GM19193 (cell line): ENCODE results near the gene TRMT112.

Experiments used
- POLR2A ChIP-seq: IDR thresholded peaks from 4 replicates; pipeline ENCODE4 v1.6.1; 2011; ENCODE audit not compliant: insufficient read depth, insufficient read length; ENCODE audit errors: extremely low read depth

The TRMT112 gene

DNA sequence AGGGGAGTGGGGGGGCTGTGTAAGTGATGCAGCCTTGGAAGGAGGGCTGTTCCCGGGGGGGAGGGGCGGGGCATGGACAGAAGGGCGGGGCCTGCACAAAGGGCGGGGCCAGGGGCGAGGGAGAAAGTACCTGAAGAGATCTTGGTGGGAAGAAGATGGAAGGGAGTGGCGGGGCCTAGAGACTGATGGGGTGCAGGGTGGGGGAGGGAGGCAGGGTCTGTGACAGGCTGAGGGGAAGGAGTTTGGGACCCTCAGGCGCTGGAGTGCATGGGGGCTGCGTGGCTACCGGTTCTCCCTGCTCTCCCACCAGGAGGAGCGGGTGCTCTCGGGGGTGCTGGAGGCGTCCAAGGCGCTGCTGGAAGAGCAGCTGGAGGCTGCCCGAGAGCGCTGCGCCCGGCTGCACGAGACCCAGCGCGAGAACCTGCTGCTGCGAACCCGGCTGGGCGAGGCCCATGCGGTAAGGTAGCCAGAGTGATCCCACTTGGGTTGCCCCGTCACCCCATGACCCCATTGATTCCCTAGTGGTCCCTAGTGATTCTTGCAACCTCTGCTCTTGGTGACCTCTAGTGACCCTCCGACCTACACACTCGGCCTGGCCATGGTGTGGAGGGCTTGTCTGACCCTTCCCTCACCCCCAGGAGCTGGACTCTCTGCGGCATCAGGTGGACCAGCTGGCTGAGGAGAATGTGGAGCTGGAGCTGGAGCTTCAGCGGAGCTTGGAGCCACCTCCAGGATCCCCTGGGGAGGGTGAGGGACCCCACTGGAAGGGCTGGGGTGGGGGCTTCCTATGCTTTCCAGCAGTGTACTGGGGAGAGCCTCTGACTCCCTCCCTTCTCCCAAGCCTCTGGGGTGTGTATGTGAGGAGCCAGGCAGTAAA lies 25.7 kb upstream of the TRMT112 start:
- no peak for TF ChIP-seq POLR2A

DNA sequence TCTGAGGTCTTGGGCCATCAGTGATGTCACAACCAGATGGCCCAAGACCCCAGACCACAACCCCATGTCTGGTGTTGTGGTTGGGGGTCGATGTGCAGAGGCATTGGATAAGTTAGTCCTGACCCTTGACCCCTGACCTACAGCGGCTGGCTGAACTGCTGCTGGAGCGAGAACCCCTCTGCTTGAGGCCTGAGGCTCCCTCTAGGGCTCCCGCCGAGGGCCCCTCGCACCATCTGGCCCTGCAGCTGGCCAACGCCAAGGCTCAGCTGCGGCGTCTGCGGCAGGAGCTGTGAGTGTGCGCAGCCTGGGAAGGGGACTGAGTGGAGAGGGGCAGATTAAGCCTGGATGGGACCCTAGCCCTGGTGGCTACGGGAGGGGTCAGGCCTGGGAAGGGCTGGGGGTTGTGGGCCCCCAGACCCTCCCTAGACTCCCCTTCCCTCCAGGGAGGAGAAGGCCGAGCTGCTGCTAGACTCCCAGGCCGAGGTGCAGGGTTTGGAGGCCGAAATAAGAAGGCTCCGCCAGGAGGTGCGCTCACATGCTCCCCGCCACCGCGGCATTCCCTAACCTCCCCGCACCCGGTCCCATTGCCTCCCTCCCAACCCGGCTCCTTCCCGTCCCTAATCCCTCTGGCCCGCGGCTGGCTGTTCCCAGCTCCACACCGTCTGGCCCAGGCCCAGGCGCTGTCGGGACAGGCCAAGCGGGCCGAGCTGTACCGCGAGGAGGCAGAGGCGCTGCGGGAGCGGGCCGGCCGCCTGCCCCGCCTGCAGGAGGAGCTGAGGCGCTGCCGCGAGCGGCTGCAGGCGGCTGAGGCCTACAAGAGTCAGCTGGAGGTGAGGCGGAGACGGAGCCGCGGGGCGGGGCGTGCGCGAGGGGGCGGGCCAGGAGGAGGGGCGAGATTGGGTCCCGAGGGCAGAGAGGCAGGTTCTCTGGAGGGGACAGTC lies 24.8 kb upstream of the TRMT112 start:
- no peak for TF ChIP-seq POLR2A

- no peak for TF ChIP-seq POLR2A
These were observed 24.1 kb upstream of the TRMT112 start for GRCh38 chr11:64341429-64341828.

- peak; percentile 62 for TF ChIP-seq POLR2A
These were observed 23.4 kb upstream of the TRMT112 start for GRCh38 chr11:64340671-64341335.

DNA sequence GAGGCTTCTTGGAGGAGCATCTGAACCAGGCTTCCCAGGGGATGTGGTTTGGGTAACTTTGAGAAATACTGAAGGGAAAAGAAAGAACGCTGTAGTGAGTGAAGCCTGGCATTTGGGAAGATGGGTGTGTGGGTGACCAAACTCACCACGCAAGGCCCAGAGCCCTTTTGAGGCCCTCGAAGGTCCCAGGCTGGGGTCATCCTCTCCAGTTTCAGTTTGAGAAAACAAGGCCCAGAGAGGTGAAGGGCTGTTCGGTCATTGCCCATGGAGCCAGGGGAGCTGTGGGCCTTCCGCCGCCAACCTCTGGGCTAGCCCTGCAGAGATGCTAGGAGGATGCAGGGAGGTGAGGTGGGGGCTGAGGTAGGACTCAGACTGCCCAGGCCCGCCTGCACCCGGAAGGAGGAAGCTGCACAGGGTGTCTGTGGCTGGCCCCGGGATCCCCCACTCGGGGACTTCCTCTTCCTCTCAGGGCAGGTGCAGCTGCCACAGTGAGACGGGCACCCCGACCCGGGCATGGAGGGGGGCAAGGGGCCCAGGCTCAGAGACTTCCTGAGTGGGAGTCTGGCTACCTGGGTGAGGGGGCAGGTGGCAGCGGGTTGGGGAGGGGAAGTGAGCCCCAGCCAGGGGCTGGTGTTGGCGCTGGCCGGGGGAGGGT lies 22.5 kb upstream of the TRMT112 start, which contains the start of gene CCDC88B:
CCDC88B (plus strand) TSS at position 451 of the 655 bp plus-strand sequence; CDS start at position 514, 63 bp downstream.
- peak; percentile 69 for TF ChIP-seq POLR2A

- TF ChIP-seq POLR2A = no peak
These were observed 21.9 kb upstream of the TRMT112 start for GRCh38 chr11:64339286-64339685.

GRCh38 chr11:64338716-64339115 lies 21.4 kb upstream of the TRMT112 start:
- TF ChIP-seq POLR2A = no peak

DNA sequence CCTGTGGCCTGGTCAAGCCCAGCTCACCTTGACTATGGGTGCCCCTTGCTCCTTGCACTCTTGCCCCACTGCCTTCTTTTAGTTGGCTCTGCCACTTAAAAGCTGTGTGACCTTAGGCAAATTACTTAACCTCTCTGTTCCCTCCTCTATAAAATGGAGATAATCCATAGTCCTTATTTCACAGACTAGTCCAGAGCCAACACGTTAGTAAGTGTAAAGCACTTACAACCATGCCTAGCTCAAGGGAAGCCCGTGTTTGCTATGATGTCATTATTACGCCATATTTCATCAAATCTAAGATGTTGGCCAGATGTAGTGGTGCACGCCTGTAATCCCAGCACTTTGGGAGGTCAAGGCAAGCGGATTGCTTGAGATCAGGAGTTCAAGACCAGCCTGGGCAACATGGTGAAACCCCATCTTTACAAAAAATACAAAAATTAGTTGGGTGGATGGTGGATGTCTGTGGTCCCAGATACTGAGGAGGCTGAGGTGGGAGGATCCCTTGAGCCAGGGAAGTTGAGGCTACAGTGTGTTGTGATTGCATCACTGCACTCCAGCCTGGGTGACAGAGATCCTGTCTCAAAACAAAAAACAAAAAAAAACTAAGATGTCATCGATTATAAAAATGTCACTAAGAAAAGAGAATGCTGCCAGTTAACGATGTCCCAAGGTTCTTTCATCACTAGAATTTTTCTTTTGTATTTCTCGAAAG lies 20.3 kb upstream of the TRMT112 start:
- no peak for TF ChIP-seq POLR2A

GRCh38 chr11:64334764-64335735 lies 17.7 kb upstream of the TRMT112 start:
- no peak for TF ChIP-seq POLR2A

DNA sequence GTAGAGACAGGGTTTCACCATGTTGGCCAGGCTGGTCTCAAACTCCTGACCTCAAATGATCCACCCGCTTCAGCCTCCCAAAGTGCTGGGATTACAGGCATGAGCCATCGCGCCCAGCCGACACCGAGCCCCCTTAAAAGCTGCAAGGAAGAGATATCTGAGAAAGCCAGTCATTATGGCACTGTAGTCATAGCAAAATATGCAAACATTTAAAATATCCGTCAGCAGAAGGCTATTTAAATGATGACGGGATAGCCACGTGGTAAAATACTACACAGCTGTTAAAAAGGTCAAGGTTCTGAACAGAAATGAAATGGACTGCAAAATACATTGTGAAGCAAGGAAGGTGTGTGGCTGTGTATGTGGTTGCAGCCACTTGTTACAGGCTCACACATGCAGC lies 16.2 kb upstream of the TRMT112 start:
- no peak for TF ChIP-seq POLR2A

GRCh38 chr11:64331569-64332371 lies 14.4 kb upstream of the TRMT112 start:
- TF ChIP-seq POLR2A = no peak

- no peak for TF ChIP-seq POLR2A
These were observed 13.5 kb upstream of the TRMT112 start for GRCh38 chr11:64330888-64331287.
